ENCODE results near the gene CCL28.

DNA sequence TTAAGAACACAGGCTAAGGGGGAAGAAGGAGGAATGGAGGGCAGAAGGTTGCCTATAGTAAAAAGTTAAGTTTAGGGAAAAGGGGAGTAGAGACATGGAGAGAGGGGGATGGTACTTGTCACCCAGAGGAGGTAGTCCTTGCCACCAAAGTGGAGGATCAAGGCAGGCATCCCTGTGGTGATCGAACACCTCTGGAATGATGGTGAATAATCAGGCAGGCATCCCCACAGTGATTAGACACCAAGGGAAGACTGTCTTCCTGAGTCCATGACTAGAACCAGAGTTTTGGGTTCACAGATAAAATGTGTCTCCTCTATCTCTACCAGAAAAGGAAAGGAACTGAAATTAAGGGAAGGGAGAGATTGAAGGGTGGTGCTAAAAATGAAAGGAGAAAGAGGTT lies 79.8 kb downstream of the CCL28 start:
- TF ChIP-seq, protein P1, sequence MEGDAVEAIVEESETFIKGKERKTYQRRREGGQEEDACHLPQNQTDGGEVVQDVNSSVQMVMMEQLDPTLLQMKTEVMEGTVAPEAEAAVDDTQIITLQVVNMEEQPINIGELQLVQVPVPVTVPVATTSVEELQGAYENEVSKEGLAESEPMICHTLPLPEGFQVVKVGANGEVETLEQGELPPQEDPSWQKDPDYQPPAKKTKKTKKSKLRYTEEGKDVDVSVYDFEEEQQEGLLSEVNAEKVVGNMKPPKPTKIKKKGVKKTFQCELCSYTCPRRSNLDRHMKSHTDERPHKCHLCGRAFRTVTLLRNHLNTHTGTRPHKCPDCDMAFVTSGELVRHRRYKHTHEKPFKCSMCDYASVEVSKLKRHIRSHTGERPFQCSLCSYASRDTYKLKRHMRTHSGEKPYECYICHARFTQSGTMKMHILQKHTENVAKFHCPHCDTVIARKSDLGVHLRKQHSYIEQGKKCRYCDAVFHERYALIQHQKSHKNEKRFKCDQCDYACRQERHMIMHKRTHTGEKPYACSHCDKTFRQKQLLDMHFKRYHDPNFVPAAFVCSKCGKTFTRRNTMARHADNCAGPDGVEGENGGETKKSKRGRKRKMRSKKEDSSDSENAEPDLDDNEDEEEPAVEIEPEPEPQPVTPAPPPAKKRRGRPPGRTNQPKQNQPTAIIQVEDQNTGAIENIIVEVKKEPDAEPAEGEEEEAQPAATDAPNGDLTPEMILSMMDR (IDR thresholded peaks at IDR 0.05; ENCODE audit: extremely low read depth in 1 of 2, insufficient read depth in 1 of 2, low read depth in 1 of 2, low read length in 2 of 2): no peak
- TF ChIP-seq POLR2AphosphoS5 (IDR thresholded peaks at IDR 0.05; ENCODE audit: insufficient read depth, low read depth, low read length): no peak
- no peak for TF ChIP-seq POLR2A (IDR thresholded peaks at IDR 0.05; ENCODE audit: low read depth, low read length)
- TF ChIP-seq EZH2 (IDR thresholded peaks at IDR 0.05; ENCODE audit: borderline replicate concordance, low read depth, low read length, severe bottlenecking): no peak
- no peak for TF ChIP-seq JUN (IDR thresholded peaks at IDR 0.05; ENCODE audit: borderline replicate concordance, insufficient read depth, insufficient read length, low read depth)
- TF ChIP-seq, protein P2, sequence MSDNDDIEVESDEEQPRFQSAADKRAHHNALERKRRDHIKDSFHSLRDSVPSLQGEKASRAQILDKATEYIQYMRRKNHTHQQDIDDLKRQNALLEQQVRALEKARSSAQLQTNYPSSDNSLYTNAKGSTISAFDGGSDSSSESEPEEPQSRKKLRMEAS (IDR thresholded peaks at IDR 0.05; ENCODE audit: insufficient read depth, insufficient read length): no peak
- TF ChIP-seq GATA2 (IDR thresholded peaks at IDR 0.05; ENCODE audit: insufficient read depth, insufficient read length, low read depth, low read length): no peak
- no peak for TF ChIP-seq MYC (IDR thresholded peaks at IDR 0.05; ENCODE audit: low read depth, low read length)
- TF ChIP-seq FOS (IDR thresholded peaks at IDR 0.05; ENCODE audit: borderline replicate concordance, insufficient read depth, low read length): no peak

Measured in endothelial cell of umbilical vein (primary cell).